Esophagus muscularis mucosa (tissue), 4 donors: ENCODE data around the gene KLHL11. TPM values are rescaled to one million over a fixed set of nuclear protein-coding genes. Genes with fewer than 3 reads are reported as not detected.

Experiments
- DNase-seq: peaks from one replicate; pipeline ENCODE4 v3.0.0-alpha.2; 2017; ENCODE audit errors: extremely low spot score
- H3K27ac ChIP-seq, 4 donors: fragments of 200-600 bp; sonication (generic); replicated peaks in 1 of 4; 1 replicate in 3 of 4; 2 replicates in 1 of 4; pipeline ENCODE4 v1.5.1; 2016 to 2019; ENCODE audit warnings: mild to moderate bottlenecking in 1 of 4
- H3K27me3 ChIP-seq, 4 donors: fragments of 200-600 bp; sonication (generic); one replicate each; pipeline versions ENCODE4 v1.5.1 to v1.6.0; 2016 to 2019
- H3K36me3 ChIP-seq, 4 donors: fragments of 200-600 bp; sonication (generic); one replicate each; pipeline ENCODE4 v1.5.1; 2016 to 2019
- H3K4me1 ChIP-seq, 4 donors: fragments of 200-600 bp; sonication (generic); one replicate each; pipeline ENCODE4 v1.5.1; 2016 to 2019
- H3K4me3 ChIP-seq, 4 donors: fragments of 200-600 bp; sonication (generic); 1 replicate in 2 of 4; 2 replicates in 2 of 4; pipeline ENCODE4 v1.5.1; 2016 to 2019; ENCODE audit warnings: mild to moderate bottlenecking in 4 of 4, moderate library complexity in 1 of 4
- H3K9me3 ChIP-seq, 4 donors: fragments of 200-600 bp; sonication (generic); 1 replicate in 3 of 4; 2 replicates in 1 of 4; pipeline ENCODE4 v1.5.1; 2016 to 2019
- EP300 ChIP-seq: sonication (generic); formaldehyde crosslinking; IDR thresholded peaks from one replicate; pipeline ENCODE4 v1.6.1; 2017; ENCODE audit warnings: antibody characterized with exemption
- POLR2A ChIP-seq: fragments of 450-650 bp; IDR thresholded peaks from one replicate; pipeline ENCODE4 v1.6.1; 2017; ENCODE audit warnings: antibody characterized with exemption, moderate library complexity, mild to moderate bottlenecking, low read depth
- POLR2AphosphoS5 ChIP-seq, 2 donors: sonication (generic); formaldehyde crosslinking; IDR thresholded peaks; one replicate each; pipeline ENCODE4 v1.6.1; 2017; ENCODE audit warnings: antibody characterized with exemption in 2 of 2
- WGBS: methylation state at CpG from one replicate; pipeline ENCODE4 v1.1.5; 2018; 5-methylcytosine and 5-hydroxymethylcytosine counted together
- intact Hi-C: fragments of 100-400 bp; cut with DNase I; formaldehyde crosslinking; loops from one replicate; pipeline ENCODE4 v1.15.1; 2023
- total RNA-seq, 4 donors: library from RNA; depleted of rRNA; stranded (reverse); fragments of >200 nt; gene quantifications; one replicate each; pipeline versions ENCODE4 v1.1.0 to v1.2.1, GENCODE V29; 2016
- TF ChIP-seq, protein P1 (sequence below), 3 experiments: fragments of 200-600 bp in 2 of 3; fragments of 450-650 bp in 1 of 3; sonication (generic) in 2 of 3; IDR thresholded peaks; one replicate each; pipeline ENCODE4 v1.5.1; 2017 to 2019; ENCODE audit warnings: antibody characterized with exemption in 3 of 3, mild to moderate bottlenecking in 2 of 3, moderate library complexity in 1 of 3

KLHL11 gene, protein sequence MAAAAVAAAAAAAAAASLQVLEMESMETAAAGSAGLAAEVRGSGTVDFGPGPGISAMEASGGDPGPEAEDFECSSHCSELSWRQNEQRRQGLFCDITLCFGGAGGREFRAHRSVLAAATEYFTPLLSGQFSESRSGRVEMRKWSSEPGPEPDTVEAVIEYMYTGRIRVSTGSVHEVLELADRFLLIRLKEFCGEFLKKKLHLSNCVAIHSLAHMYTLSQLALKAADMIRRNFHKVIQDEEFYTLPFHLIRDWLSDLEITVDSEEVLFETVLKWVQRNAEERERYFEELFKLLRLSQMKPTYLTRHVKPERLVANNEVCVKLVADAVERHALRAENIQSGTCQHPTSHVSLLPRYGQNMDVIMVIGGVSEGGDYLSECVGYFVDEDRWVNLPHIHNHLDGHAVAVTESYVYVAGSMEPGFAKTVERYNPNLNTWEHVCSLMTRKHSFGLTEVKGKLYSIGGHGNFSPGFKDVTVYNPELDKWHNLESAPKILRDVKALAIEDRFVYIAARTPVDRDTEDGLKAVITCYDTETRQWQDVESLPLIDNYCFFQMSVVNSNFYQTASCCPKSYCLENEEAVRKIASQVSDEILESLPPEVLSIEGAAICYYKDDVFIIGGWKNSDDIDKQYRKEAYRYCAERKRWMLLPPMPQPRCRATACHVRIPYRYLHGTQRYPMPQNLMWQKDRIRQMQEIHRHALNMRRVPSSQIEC
- total RNA-seq, result 10 to 100 TPM; 12.4 to 24.2 (median 17.2) TPM

DNA sequence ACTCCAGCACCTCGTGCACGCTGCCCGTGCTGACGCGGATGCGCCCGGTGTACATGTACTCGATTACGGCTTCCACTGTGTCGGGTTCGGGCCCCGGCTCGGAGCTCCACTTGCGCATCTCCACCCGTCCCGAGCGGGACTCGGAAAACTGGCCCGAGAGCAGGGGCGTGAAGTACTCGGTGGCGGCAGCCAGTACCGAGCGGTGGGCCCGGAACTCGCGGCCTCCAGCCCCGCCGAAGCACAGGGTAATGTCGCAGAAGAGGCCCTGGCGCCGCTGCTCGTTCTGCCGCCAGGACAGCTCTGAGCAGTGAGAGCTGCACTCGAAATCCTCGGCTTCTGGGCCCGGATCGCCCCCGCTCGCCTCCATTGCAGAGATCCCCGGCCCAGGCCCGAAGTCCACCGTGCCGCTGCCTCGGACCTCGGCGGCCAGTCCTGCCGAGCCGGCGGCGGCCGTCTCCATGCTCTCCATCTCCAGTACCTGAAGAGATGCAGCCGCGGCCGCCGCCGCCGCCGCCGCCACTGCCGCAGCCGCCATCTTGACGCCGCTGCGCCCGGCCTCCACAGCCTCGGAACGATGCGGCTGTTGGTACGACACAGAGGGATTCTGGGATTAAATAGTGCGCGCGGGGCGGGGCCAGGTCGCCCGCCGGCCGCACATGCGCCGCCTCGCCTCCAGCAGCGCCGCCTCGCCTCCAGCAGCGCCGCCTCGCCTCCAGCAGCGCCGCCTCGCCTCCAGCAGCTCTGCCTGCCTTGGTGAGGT lies at the start of gene KLHL11:
KLHL11 (minus strand) TSS at position 588 of the 760 bp plus-strand sequence; CDS start at position 535, 53 bp downstream.
- Histone ChIP-seq H3K27ac (peak within 1 kb of the TSS; percentile 88 to 96 (median 93)), H3K27me3 (no peaks in the 10 kb centered on the region), H3K36me3 (peaks cover 7 to 33% (median 29%) of the 10 kb centered on the region in 4 donors), H3K4me1 (peaks cover 28 to 49% (median 40%) of the 10 kb centered on the region in 4 donors), H3K9me3 (no peaks in the 10 kb centered on the region), H3K4me3 (peak within 1 kb of the TSS; percentile 78 to 91 (median 80))
- no peak for TF ChIP-seq EP300
- TF ChIP-seq, protein P1, sequence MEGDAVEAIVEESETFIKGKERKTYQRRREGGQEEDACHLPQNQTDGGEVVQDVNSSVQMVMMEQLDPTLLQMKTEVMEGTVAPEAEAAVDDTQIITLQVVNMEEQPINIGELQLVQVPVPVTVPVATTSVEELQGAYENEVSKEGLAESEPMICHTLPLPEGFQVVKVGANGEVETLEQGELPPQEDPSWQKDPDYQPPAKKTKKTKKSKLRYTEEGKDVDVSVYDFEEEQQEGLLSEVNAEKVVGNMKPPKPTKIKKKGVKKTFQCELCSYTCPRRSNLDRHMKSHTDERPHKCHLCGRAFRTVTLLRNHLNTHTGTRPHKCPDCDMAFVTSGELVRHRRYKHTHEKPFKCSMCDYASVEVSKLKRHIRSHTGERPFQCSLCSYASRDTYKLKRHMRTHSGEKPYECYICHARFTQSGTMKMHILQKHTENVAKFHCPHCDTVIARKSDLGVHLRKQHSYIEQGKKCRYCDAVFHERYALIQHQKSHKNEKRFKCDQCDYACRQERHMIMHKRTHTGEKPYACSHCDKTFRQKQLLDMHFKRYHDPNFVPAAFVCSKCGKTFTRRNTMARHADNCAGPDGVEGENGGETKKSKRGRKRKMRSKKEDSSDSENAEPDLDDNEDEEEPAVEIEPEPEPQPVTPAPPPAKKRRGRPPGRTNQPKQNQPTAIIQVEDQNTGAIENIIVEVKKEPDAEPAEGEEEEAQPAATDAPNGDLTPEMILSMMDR (IDR thresholded peaks at IDR 0.05), result peak in 2 of 3 experiments; percentile 8 to 18
- peak; percentile 53 for TF ChIP-seq POLR2A
- peak; percentile 94 for TF ChIP-seq POLR2AphosphoS5 (IDR thresholded peaks at IDR 0.05)
- peak; percentile 93 for DNase-seq
- intact Hi-C loops, result loop anchor here (5.0 kb wide), 1 partner anchor 53 kb away; the partner anchor contains the start of genes FKBP10 and P3H4
- 0% methylated on average over 10 of the region's 90 CpGs for WGBS

DNA sequence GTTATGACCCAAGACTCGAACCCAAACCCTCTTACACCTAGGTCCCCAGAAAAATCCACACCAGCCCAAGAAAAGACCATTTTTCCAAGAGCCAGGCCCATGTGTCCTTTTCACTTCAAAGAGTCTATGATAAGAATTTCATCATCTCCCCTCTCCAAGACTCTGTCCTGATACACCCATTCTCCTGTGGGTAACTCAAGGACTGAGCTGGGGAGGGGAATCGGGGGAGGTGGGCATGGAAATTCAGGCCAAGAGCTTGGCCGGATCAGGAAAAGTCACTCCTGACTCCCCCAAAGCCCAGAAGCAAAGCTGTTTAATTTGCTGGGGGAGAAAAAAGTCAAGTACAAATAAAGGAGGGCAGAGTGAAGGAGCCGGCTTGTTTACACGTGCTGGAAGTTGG lies 49.8 kb upstream of the KLHL11 start:
- peaks cover 23 to 50% (median 36%) of the 10 kb centered on the region in 4 donors for H3K4me1 ChIP-seq
- no peak overlapping the region for H3K27ac ChIP-seq
- TF ChIP-seq POLR2AphosphoS5 (IDR thresholded peaks at IDR 0.05) (no peak), POLR2A (no peak), EP300 (no peak)
- TF ChIP-seq, protein P1 (IDR thresholded peaks at IDR 0.05), result no peak
- DNase-seq, result no peak
- no peaks in the 10 kb centered on the region for H3K9me3 ChIP-seq
- intact Hi-C loops, result no loop called here
- no peaks in the 10 kb centered on the region for H3K27me3 ChIP-seq
- 94% methylated on average over 5 of the region's 5 CpGs for WGBS
- H3K36me3 ChIP-seq, result peaks cover 30 to 44% (median 38%) of the 10 kb centered on the region in 4 donors
- no peak overlapping the region for H3K4me3 ChIP-seq

DNA sequence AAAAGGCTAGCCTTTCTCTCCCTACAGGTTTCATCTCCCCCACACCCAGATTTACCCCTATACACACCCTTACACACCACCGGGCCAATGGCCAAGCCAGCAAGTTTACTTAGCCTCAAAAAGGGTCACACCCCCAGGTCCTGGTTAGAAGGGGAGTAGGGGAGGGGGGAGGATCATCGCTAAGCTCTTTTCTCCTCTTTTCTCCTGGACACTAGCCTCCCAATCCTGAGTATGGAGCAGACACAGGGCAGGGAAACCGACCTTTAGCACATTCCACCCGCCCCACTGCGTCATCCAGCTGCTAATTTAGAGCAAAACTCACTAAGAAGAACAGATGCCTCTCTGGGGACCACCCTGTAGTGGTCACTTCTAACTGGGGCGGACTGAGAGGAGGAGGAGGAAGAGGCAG lies 49.1 kb upstream of the KLHL11 start:
- H3K4me1 ChIP-seq, result peaks cover 19 to 44% (median 30%) of the 10 kb centered on the region in 4 donors
- H3K27me3 ChIP-seq, result no peaks in the 10 kb centered on the region
- no peak overlapping the region for H3K27ac ChIP-seq
- H3K4me3 ChIP-seq, result no peak overlapping the region
- WGBS, result 78% methylated on average over 6 of the region's 6 CpGs
- H3K9me3 ChIP-seq, result no peaks in the 10 kb centered on the region
- DNase-seq, result no peak
- intact Hi-C loops, result no loop called here
- no peak for TF ChIP-seq POLR2AphosphoS5 (IDR thresholded peaks at IDR 0.05)
- H3K36me3 ChIP-seq, result peaks cover 37 to 50% (median 44%) of the 10 kb centered on the region in 4 donors

DNA sequence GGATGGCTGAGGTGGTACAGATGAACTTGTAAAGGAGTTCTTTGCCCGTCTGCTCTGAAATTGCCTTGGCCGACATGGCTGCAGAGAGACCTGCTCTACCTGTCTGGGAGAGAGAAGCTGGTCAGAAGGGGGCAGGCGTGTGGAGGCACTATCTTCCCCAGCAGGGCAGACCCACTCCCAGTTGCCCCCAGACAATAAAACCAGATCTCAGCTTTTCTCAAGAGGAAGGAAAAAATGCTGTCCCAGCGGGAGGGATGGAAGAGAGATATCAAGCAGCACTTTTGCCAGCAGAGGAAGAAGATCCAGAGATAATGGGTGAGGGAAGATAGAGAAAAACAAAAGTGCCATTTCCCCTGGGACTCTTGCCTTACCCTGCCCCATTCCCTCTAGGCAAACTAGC lies 48.6 kb upstream of the KLHL11 start:
- Histone ChIP-seq H3K27me3 (no peaks in the 10 kb centered on the region), H3K36me3 (peaks cover 43 to 56% (median 50%) of the 10 kb centered on the region in 4 donors), H3K9me3 (no peaks in the 10 kb centered on the region), H3K27ac (no peak overlapping the region), H3K4me3 (no peak overlapping the region), H3K4me1 (peaks cover 18 to 42% (median 28%) of the 10 kb centered on the region in 4 donors)
- WGBS, result 95% methylated on average over 4 of the region's 4 CpGs
- no peak for DNase-seq
- intact Hi-C loops, result no loop called here
- TF ChIP-seq, protein P1 (IDR thresholded peaks at IDR 0.05), result no peak
- no peak for TF ChIP-seq POLR2A
